GM19438 (cell line): ENCODE measurements around the gene KDM4F.

Experiments
- ATAC-seq: cut with Tn5 transposase; IDR thresholded peaks from one replicate; pipeline ENCODE4 v1.9.1; 2021; ENCODE audit warnings: low read depth; ENCODE audit not compliant: unreplicated experiment

Gene KDM4F

DNA sequence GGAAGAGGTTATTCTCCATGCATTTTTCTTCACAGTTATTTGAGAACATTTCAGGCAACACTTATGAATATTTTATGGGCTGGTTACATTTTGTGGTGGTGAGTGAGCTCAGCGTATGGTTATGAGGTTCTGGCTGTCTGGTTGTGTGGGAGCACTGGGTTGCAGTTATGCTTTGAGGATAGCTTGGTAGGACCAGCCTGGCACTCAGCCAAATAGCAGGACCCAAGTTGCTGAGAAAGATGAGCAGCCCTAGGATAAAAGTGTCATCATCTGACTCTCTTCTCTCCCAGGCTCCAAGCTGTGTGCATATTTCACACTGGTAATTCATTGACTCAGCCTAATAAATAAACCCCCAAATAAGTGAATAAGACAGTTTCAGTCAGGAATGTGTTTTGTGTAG lies 9.4 kb downstream of the KDM4F start:
- no peak for ATAC-seq

DNA sequence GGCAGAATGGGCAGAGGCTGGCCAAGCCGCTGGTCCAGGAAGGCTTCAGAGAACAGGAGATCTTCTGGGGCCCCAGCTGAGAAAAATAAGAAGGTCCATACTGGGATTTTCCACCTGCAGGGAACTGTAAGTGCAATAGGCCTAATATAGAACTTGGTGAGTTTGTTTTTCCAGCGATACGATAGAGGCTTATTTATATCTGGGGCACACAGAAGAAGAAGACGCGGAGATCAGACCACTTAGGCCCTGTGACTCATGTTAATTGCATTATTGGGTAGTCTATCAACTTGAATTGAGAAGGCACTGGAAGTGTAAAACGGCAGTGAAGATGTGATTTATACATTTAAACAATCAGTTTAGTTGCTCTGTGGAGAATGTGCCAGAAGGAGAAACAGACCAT lies 9.8 kb downstream of the KDM4F start:
- ATAC-seq: no peak

DNA sequence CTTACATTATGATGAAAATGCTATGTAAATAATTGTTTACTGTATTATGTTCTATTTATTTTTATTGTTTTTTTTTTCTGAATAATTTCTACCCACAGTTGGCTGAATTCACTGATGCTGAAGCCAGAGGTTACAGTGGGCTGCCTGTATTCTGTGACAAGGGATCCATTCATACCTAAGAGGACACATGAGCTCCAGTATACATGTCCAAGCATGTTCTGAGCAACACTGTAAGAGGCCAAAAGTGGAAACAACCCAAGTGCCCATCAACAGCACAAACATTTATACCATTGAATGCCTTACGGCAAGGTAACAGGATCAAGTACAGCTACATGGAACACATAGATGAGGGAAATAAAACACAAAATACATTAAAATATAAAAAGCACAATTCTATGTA lies 16.1 kb downstream of the KDM4F start:
- no peak for ATAC-seq

DNA sequence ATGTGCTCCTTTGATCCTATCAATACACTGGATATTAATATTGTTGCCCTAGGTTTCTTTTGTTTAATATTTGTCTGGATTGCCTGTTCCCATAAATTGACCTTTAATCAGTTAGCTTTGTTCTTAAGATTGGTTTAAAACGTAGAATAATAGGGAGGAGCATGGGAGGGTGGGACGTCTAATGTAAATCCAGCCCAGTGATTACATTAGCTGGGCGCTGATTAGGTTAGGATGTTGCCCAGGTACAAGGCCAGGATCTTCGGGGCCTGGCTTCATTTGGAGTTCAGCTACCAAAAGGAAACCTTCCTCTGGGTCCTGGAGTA lies 17.5 kb downstream of the KDM4F start, which contains the start of gene SRSF8:
SRSF8 (plus strand) TSS at position 204 of the 323 bp plus-strand sequence. CDS start 308 bp downstream, outside the sequence.
- ATAC-seq: peak; percentile 37

DNA sequence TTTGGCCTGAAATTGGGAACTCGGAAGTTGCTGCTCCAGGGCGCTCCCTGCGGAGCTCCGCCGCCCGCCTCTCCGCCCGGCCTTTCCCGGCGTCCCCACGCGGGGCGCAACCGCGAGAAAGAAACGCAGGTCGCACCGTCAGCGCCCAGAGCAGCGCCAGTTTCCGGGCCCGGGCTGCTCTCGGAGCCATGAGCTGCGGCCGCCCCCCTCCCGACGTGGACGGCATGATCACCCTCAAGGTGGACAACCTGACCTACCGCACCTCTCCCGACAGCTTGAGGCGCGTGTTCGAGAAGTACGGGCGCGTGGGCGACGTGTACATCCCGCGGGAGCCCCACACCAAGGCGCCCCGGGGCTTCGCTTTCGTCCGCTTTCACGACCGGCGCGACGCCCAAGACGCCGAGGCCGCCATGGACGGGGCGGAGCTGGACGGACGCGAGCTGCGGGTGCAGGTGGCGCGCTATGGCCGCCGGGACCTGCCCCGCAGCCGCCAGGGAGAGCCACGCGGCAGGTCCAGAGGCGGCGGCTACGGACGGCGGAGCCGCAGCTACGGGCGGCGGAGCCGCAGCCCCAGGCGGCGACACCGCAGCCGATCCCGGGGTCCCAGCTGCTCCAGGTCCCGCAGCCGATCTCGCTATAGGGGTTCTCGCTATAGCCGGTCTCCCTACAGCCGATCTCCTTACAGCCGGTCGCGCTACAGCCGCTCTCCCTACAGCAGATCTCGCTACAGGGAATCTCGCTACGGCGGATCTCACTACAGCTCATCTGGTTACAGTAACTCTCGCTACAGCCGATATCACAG lies 18.0 kb downstream of the KDM4F start:
- ATAC-seq: peak; percentile 62

DNA sequence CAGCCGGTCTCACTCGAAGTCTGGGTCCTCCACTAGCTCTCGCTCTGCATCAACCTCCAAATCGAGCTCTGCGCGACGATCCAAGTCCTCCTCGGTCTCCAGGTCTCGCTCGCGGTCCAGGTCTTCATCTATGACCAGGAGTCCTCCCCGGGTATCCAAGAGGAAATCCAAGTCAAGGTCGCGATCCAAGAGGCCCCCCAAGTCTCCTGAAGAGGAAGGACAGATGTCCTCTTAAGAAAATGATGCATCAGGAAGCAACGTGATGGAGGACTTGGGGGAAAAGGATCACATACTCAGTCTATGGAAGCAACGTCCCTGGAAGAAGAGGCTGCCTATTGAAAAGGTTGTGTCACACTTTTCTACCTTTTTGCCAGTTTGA lies 18.6 kb downstream of the KDM4F start:
- ATAC-seq: no peak

DNA sequence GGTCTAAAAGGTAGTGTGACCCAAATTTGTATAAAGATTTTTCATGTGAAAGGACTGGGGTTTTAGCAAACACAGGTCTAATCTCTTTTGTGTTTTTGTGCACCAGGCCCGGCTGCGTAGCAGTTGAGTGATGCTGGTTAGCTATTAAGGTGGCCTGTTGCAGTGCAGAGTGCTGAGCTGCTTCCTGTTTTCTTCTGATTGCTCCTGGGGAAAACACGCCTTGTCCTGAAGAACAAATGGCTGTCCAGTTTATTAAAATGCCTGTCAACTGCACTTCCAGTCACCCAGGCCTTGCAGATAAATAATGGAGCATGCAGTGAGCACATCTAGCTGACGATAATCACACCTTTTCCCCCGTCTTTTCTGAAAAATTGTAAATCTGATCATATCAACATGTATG lies 19.3 kb downstream of the KDM4F start:
- peak; percentile 56 for ATAC-seq

DNA sequence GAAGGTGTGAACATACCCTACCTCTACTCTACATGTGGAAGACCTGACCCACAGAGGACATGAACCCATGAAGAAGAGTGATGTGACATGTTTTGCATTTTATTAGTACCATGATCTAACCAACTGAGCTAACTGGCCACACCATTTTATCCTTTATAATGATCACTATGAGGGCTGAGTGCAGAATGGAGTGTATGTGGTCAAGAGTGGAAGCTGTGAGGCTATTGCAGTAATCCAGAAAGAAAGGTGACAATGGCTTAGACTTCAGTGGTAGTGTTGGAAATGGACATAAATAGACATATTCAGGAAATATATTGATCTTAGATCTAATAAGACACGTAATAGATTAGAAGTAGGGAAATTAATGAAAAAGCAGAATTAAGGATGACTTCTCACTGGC lies 21.2 kb downstream of the KDM4F start:
- ATAC-seq: no peak

DNA sequence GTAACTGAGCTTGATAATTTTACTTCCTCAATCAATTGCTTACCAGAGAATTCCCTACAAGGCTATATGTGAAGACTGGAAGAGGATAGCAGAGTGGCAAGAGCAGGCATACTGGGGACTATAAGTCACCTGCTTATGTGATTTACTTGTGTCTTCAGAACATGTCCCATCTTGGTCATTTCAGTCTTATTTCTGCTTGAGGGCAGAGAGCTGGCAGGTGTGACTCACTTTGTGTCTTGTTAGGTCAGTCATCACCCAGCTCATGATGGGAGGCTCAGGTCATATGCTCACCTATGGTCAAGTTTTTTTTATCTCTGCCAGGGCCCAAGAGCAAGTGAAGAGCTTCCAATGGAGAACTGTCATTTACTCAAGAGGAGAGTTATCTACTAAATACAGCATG lies 23.7 kb downstream of the KDM4F start:
- no peak for ATAC-seq

DNA sequence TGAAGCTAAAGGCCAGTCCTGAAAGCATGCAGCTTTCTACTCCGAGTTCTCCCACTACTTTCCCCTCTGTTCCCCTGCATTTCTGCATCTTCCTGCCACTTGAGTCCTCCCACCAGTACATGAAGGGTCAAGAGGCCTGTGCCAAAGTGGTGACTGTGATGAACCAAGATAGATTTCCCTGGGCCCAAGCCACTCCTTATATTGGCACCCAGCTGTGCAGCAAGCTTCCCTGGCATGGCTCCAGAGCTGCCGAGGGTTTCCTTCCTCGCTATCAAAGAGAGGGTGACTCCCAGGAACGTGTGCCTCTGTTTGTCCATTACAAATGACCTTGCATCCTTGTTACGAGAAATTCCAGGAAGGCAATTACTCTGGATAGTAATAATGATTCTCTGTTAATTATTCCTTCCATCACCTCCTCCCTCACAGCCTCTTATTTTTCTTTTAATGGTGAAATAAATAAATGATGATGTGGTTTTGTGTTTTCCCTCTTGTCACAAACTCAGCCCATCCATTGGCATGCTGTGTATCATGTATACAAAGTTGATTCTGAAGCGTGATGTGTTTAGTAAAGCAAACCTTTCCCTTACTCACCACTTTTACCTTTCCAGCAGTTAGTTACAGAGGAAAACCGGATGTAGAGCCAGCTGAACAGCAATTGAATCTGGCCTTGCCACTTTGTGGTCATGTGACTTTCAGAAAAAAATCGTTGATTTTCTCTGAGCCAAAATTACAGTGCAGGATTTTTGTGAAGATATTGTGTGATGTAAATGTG lies 25.8 kb downstream of the KDM4F start:
- no peak for ATAC-seq

DNA sequence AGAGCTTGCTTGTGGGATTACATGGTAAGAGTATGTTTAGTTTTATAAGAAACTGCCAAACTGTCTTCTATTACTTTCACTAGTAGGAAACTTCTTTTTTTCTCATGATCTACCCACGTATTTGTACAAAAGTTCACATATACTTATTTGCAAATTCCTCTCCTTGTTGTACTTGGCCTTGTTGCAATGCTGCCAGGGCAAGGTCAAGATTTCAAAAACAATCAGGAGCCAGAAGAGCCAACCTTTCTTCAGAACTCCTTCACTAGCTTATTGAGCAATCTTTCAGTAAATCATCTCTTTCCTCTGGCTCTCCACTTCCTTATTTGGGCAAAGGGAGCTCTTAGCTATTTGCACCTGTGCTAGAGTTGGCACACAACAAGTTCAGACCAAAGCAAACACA lies 27.2 kb downstream of the KDM4F start:
- peak; percentile 69 for ATAC-seq

DNA sequence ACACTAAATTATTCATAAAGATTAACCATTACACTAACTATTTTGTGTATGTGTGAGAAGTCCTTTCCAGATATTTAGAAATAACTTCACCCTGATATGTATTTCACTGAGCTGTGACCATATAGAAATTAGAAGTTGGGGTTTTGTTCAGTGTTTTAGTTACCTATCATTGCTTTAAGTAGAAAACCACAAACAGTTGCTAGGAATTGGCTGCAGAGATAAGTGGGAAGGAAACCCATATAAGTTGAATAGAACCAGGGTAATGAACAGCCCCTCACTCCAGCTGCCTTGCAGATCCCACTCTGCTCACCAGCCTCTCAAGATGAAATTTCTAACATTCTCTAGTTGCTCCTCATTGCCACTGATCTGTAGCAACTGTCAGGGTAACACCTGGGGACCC lies 27.8 kb downstream of the KDM4F start:
- no peak for ATAC-seq

DNA sequence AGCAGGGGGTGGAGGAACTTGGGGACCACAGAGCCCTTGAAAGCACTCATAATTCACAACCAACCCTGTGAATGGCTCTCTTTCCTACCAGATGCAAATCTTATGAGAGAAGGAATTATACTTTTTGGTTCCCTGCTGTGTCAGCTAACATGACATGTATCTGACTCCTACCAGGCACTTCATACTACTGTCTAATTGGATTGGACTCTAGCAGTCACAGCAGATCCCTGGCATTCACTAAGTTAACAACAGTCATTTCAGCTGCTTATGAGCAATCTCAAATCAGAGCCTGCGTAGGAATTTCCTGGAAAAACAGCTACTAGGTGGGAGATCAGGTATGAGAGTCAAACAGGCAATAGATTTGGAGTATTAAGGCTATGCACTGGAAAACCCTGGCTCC lies 29.3 kb downstream of the KDM4F start:
- ATAC-seq: no peak

DNA sequence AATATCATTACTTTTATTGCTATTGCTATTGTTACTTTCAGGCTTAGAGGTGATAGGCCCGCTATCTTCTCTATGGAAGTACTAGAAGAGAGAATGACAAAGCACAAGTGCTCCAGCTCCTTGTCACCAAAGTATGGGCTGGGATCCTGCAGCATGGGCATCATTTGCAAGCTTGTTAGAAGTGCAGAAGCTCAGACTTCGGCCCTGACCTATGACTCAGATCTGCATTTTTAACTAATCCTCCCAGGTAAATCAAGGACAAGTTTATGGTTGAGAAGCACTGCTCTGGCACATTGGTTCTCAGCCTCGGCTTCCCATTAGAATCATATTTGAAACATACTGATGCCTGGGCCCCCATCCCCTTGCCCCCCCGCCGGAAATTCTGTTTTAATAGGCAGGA lies 31.8 kb downstream of the KDM4F start:
- no peak for ATAC-seq

DNA sequence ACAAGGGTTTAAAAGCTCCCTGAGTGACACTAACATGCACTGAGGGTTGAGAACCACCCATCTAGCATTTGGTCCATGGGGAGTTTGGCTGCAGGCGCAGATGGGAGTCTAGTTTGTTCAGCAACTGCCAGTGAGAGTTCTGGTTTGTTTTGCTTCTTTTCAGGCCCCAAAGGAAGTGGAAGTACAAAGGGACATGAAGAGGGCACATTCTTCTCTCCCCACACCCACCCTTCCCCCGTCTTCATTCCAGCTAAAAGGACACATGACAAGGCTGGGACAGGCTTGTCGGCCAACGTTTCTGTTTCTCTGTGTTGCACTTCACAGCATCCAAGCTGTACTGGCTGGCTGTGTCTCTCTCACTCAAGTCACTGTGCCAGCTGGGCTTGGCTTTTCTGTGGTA lies 32.2 kb downstream of the KDM4F start:
- ATAC-seq: no peak

DNA sequence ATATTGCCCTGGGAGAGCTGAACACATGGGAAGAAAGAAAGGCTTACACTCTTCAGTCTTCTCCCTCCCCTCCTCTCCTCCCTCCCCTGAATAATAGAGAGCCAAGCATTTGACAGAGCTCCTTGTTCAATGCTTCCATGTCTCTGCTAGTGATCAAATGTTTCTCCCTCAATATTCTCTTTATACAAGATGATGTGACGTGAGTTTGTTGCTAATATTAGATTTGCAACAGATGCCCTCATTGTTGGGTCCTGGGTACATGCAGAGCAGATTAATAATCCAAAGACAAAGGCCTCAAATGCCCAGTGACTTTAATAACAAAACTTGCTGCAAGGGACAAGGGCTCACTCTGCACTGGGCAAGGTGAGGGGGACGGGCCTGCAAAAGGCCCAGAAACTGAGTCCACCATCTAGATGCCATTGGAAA lies 33.4 kb downstream of the KDM4F start:
- no peak for ATAC-seq

DNA sequence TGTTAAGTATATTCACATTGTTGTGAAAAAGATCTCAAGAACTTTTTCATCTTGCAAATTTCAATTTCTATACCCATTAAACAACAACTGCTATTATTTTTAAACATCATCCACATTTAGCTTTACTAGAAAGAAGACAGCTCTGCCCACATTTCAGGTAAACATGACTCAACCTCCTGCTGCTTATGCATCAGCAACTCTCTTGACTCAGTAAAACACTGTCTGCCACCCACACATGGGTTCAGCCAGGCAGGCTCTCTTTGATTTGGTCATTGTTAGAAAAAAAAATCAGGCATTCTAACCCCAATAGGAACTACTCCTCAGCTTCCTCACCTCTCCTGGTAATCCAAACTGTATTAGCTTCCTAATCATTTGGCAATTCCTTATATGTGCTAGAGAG lies 35.3 kb downstream of the KDM4F start:
- no peak for ATAC-seq

DNA sequence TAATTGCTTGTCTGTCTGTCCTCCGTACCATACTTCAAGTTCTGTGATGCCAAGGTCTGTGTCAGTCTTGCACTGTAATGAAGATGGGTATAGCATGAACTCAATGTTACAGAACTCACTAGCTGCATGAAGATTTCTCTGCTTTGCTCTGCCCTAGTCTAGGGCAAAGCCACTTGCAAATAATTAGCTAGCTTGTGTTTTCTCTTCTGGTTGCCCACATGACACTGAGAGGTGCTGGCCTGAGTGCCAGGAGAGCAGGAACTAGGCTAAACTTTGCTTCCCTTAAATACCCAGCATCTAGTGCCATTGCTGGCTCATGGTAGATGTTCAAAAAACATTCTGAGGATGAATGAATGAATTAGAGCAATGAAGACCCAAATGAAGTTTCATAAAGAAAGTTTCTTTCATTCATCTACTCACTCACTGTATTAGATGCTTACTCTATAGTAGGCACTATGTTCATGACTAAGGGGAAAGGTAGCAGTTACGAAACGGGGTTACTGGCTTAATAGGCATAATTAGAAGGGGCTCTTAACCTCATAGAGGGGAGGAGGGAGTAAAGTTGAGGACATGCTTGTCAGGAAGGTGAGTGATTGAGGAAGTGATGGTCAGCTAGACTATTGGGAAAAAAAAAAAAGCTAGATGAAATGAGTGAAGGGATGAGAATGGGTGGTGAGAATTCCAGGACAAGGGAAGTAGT lies 36.0 kb downstream of the KDM4F start:
- no peak for ATAC-seq

DNA sequence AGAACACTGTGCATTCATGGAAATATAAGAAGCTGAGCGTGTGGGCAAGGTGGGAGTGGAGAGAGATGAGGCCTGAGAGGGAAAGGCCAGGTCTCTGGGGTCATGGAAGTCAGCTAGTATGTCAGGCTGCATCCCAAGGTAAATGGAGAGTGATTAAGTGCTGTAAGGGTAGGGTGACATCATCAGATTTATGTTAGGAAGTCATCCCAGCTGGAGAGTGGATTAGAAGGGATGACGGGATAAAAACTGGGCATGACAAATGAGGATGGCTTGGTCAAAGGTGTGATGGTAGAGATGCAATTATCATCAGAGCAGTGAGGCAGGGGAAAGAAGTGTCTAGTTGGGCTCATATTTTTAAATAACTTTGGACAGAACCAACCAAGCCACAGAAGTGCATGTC lies 36.9 kb downstream of the KDM4F start:
- ATAC-seq: no peak

DNA sequence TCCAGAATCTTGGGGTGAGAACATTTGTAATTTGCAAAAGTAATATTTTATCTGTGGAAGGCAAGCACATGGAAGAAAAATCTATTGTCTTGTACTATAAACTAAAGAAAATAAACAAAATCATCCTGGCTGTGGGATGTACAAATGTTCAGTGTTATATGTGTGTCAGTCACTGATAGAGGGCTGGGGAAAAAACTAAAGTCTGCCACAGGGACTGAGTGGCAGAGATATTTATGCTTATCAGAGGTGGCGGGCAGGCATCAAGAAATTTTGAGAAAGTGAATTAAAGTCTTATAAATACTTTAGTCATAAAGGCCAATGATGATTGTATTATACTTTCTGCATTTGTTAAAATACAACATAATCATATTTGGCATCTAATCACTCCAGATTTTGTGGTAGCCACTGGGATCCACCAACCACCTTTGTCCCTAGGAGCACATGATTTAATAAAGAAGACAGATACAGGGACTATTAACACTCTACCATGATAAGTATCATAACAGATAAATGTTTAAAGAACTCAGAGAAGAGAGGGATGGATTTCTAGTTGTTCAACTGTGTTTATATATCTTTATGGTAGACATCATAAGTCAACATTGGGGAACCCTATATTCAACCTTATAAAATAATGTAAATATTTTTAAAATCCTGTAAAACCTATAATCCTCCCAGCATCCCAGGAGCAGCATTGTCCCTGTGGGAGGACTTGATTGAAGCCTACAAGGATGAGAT lies 37.8 kb downstream of the KDM4F start:
- no peak for ATAC-seq
